Measurements from ENCODE around the gene MTURN. TPM values are rescaled to one million over a fixed set of nuclear protein-coding genes. Genes with fewer than 3 reads are reported as not detected.

The MTURN gene
- total and polyA plus RNA-seq, 2 donors (not counting 3 experiments of a cell fraction or from before 2014, with no cell fraction given) = 4.9 to 6.6 TPM

- Histone ChIP-seq H2AFZ (ENCODE audit: low read depth, low read length) (no peak overlapping the region), H3K9ac (replicated peaks; ENCODE audit: extremely low read depth, insufficient read depth, low read length) (no peak overlapping the region), H3K27me3 (ENCODE audit: control insufficient read depth in 2 of 2, insufficient read depth in 2 of 2, low read length in 2 of 2) (peaks cover 4% of the 10 kb centered on the region in 2 experiments), H3K79me2 (ENCODE audit: control insufficient read depth, insufficient read depth, low read length) (no peaks in the 10 kb centered on the region), H3K4me1 (ENCODE audit: control insufficient read depth, extremely low read depth, insufficient read depth, low read length) (peaks cover 31% of the 10 kb centered on the region), H3K36me3 (ENCODE audit: control insufficient read depth in 2 of 2, extremely low read depth in 1 of 2, insufficient read depth in 2 of 2, low read length in 2 of 2) (no peaks in the 10 kb centered on the region), H3K27ac (ENCODE audit: insufficient read depth, low read depth, low read length) (no peak overlapping the region), H3K9me3 (replicated peaks; ENCODE audit: control insufficient read depth, insufficient read depth, low read length) (no peaks in the 10 kb centered on the region), H4K20me1 (replicated peaks; ENCODE audit: control insufficient read depth, extremely low read depth, insufficient read depth, low read length) (no peaks in the 10 kb centered on the region), H3K4me3 (replicated peaks in 1 of 3; ENCODE audit: insufficient read depth in 1 of 3, low read depth in 1 of 3, low read length in 3 of 3) (no peak overlapping the region), H3K4me2 (ENCODE audit: insufficient read depth, low read length) (no peak overlapping the region), H3K9me1 (replicated peaks; ENCODE audit: control insufficient read depth, extremely low read depth, insufficient read depth, low read length) (no peaks in the 10 kb centered on the region)
- CTCF ChIA-PET = no interaction called here
- TF ChIP-seq POLR2AphosphoS5 (IDR thresholded peaks at IDR 0.05; ENCODE audit: insufficient read depth, low read depth, low read length) = no peak
- intact Hi-C loops (cut with micrococcal nuclease) (no loop called here), dilution Hi-C loops (cut with MboI; ENCODE audit: extremely low pct_ligation_motif_present, low sequenced_read_pairs) (no loop called here)
- no peak for DNase-seq (ENCODE audit: low read depth, low spot score)
- POLR2A ChIA-PET = no interaction called here
- no peak for FAIRE-seq
- BruUV-seq (replicated peaks) = no TSS peak
These were observed 32.1 kb downstream of the MTURN start for GRCh38 chr7:30166841-30167235.

GRCh38 chr7:30167901-30168300 is 33.1 kb downstream of the MTURN start:
- H4K20me1 ChIP-seq (replicated peaks; ENCODE audit: control insufficient read depth, extremely low read depth, insufficient read depth, low read length) = no peaks in the 10 kb centered on the region
- no TSS peak for BruUV-seq (replicated peaks)
- H3K27ac ChIP-seq (ENCODE audit: insufficient read depth, low read depth, low read length) = no peak overlapping the region
- H3K9ac ChIP-seq (replicated peaks; ENCODE audit: extremely low read depth, insufficient read depth, low read length) = no peak overlapping the region
- TF ChIP-seq POLR2AphosphoS5 (IDR thresholded peaks at IDR 0.05; ENCODE audit: insufficient read depth, low read depth, low read length) = no peak
- no peak overlapping the region for H3K4me3 ChIP-seq (replicated peaks in 1 of 3; ENCODE audit: insufficient read depth in 1 of 3, low read depth in 1 of 3, low read length in 3 of 3)
- no peaks in the 10 kb centered on the region for H3K79me2 ChIP-seq (ENCODE audit: control insufficient read depth, insufficient read depth, low read length)
- peaks cover 4% of the 10 kb centered on the region in 2 experiments for H3K27me3 ChIP-seq (ENCODE audit: control insufficient read depth in 2 of 2, insufficient read depth in 2 of 2, low read length in 2 of 2)
- H3K36me3 ChIP-seq (ENCODE audit: control insufficient read depth in 2 of 2, extremely low read depth in 1 of 2, insufficient read depth in 2 of 2, low read length in 2 of 2) = no peaks in the 10 kb centered on the region
- dilution Hi-C loops (cut with MboI; ENCODE audit: extremely low pct_ligation_motif_present, low sequenced_read_pairs) (no loop called here), intact Hi-C loops (cut with micrococcal nuclease) (no loop called here)
- CTCF ChIA-PET = interaction anchor here (1.9 kb wide), 1 partner anchor 108 kb away, joined by 5 read pairs; no protein-coding TSS in a partner anchor
- H3K9me1 ChIP-seq (replicated peaks; ENCODE audit: control insufficient read depth, extremely low read depth, insufficient read depth, low read length) = no peaks in the 10 kb centered on the region
- FAIRE-seq (no peak), DNase-seq (ENCODE audit: low read depth, low spot score) (no peak)
- peaks cover 22% of the 10 kb centered on the region for H3K4me1 ChIP-seq (ENCODE audit: control insufficient read depth, extremely low read depth, insufficient read depth, low read length)
- H3K4me2 ChIP-seq (ENCODE audit: insufficient read depth, low read length) = no peak overlapping the region
- H2AFZ ChIP-seq (ENCODE audit: low read depth, low read length) = no peak overlapping the region
- POLR2A ChIA-PET = no interaction called here
- no peaks in the 10 kb centered on the region for H3K9me3 ChIP-seq (replicated peaks; ENCODE audit: control insufficient read depth, insufficient read depth, low read length)

Measured in endothelial cell of umbilical vein (primary cell).